ENCODE data around the gene MBTPS2. TPM values are rescaled to one million over a fixed set of nuclear protein-coding genes. Genes with fewer than 3 reads are reported as not detected.
"Not testable (repeated sequence)": the region's sequence is repeated elsewhere in the genome, so short reads cannot be mapped to it uniquely, and the experiment has no call there.

The MBTPS2 gene
- total RNA-seq, result 1 to 10 TPM; 8.1 to 8.5 TPM

DNA sequence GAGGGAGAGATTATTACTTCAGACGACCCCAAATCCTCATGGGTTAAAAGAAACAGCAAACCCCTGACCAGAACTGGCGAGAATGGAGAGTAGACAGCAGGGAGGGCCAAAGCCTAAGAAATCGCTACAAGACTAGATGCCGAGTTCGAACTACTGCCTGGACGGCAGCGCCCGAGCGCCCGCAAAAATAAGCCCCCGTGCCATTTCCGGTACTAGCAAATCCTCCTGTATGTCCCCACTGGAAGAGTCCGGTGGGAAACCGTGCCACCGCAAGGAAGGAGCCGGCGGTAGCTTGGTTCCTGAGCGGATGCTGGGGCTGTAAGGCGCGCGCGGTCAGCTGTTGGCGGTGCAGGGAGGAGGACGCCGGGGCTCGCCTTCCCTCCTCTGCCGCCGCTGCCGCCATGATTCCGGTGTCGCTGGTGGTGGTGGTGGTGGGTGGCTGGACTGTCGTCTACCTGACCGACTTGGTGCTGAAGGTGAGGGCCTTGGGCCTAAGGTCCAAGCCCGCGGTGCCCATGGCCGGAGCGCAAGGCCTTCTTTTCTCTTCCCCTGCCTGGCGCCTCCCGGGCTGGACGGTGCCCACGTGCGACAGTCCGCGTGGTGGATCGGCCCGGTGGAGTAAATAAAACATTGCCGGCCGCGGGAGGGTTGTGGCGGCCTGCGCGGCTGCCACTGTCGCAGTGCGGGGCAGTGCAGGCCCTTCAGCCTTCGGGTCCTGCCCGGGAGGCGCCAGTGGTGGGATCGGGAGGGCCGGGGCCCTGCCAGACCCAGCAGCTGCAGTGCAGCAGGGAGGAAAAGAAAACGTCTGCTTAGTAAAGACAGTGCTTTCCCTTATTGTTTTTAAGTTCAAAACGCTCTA lies at the start of gene MBTPS2:
Gene MBTPS2 (plus strand): TSS at position 284 of the 859 bp plus-strand sequence. CDS start 118 bp downstream, at position 402.
- Mint-ChIP-seq H3K4me3 (peak within 1 kb of the TSS; percentile 88), H3K27ac (peak within 1 kb of the TSS; percentile 89), H3K9me3 (ENCODE audit: insufficient read depth) (no peaks in the 10 kb centered on the region), H3K4me1 (ENCODE audit: low read depth) (peaks cover 8% of the 10 kb centered on the region), H3K36me3 (ENCODE audit: low read depth) (peaks cover 7% of the 10 kb centered on the region), H3K27me3 (ENCODE audit: low read depth) (no peaks in the 10 kb centered on the region)
- POLR2A ChIA-PET, result interaction anchor here (0.5 to 1.1 kb wide), 7 partner anchors 13 to 465 kb away, joined by 3 to 5 read pairs (median 4); partner anchors contain the start of gene CNKSR2
- peak; percentile 96 for ATAC-seq
- DNase-seq, result peak; percentile 87
- CTCF ChIA-PET, result interaction anchor here (0.9 to 2.4 kb wide), 6 partner anchors 134 to 1309 kb away, joined by 3 to 19 read pairs (median 4); no protein-coding TSS in a partner anchor

DNA sequence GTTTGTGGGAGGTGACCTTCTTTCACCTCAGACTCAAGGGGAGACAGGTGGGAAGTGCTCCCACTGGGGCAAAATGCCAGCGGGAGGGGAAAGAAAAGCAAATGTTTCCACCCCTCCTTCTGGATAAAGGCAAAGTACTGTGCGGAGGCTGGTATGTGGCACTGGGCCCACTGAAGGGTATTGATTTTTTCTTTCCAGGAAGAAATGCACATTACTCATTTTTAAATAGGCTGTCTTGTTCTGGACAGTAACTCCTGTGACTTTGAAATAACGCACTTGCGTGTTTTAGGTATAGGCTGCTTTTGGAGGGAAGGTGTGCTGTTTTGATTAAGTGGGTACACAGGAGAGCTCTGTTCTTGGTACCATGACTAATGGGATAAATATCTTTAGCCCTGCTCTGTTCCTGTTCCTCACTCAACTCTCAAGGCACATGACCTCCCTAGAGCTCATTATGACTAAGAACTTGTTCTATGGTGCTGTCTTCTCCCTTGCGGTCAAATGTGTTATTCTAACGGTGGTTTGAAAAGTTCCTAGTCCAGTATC lies 40.7 kb upstream of the MBTPS2 start:
- H3K4me3 Mint-ChIP-seq, result no peak overlapping the region

DNA sequence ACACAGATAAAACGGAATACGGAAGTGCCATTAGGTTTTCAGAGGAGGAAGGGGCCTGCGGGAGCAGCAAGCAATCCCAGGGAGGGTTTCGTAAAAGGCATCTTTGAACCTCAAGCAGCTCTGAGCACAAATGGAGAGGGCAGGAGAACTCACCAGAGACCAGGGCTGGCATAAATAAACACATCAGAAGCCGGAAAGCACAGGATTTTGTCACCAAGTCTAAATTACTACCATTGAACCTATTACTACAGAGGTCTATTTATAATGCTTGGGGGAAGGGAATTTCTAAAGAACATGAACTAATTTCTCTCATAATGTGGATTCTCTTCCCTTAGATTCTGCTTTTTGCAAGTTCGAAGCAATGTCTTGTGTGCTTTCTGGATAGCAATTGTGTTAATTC lies 39.6 kb upstream of the MBTPS2 start:
- Mint-ChIP-seq H3K4me3 (no peak overlapping the region), H3K27me3 (ENCODE audit: low read depth) (no peaks in the 10 kb centered on the region), H3K9me3 (ENCODE audit: insufficient read depth) (no peaks in the 10 kb centered on the region), H3K36me3 (ENCODE audit: low read depth) (no peaks in the 10 kb centered on the region), H3K27ac (no peak overlapping the region), H3K4me1 (ENCODE audit: low read depth) (no peaks in the 10 kb centered on the region)
- no peak for DNase-seq
- POLR2A ChIA-PET, result no interaction called here
- ATAC-seq, result no peak
- CTCF ChIA-PET, result no interaction called here

More for the DNA sequence above, 40.7 kb upstream of the MBTPS2 start:
- POLR2A ChIA-PET, result interaction anchor here (0.5 kb wide), 1 partner anchor 25 kb away, joined by 3 read pairs; no protein-coding TSS in a partner anchor
- H3K27ac Mint-ChIP-seq, result no peak overlapping the region
- no peaks in the 10 kb centered on the region for H3K36me3 Mint-ChIP-seq (ENCODE audit: low read depth)
- H3K4me1 Mint-ChIP-seq (ENCODE audit: low read depth), result no peaks in the 10 kb centered on the region
- no peaks in the 10 kb centered on the region for H3K9me3 Mint-ChIP-seq (ENCODE audit: insufficient read depth)
- no peak for DNase-seq
- ATAC-seq, result no peak
- CTCF ChIA-PET, result no interaction called here
- H3K27me3 Mint-ChIP-seq (ENCODE audit: low read depth), result no peaks in the 10 kb centered on the region

DNA sequence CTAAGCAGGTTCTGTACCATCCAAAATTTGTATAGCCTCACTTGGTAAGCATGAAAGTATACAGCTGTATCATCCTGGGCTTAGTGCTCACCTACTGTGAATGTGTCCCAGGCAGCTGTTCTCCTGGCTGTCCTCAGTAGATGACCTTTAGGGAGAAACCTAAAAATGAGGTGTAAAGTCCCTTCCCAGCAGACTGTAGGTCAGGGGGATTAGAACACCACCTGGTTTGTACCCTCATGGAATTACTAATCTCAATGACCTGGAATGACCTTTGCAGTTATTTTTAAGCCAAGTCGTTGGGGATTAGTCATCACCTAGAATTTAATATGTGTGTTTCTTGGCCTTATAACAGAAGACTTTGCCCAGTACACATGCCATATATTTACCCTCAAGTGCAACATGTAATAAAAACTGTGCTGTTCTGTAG lies 39.1 kb upstream of the MBTPS2 start:
- ATAC-seq (no peak), DNase-seq (no peak)
- H3K27ac Mint-ChIP-seq, result no peak overlapping the region
- CTCF ChIA-PET, result no interaction called here
- POLR2A ChIA-PET, result no interaction called here
- H3K36me3 Mint-ChIP-seq (ENCODE audit: low read depth), result no peaks in the 10 kb centered on the region
- no peaks in the 10 kb centered on the region for H3K27me3 Mint-ChIP-seq (ENCODE audit: low read depth)
- no peak overlapping the region for H3K4me3 Mint-ChIP-seq
- no peaks in the 10 kb centered on the region for H3K9me3 Mint-ChIP-seq (ENCODE audit: insufficient read depth)
- H3K4me1 Mint-ChIP-seq (ENCODE audit: low read depth), result no peaks in the 10 kb centered on the region

- POLR2A ChIA-PET, result no interaction called here
Measured at GRCh38 chrX:21802054-21802670, 37.3 kb upstream of the MBTPS2 start.

DNA sequence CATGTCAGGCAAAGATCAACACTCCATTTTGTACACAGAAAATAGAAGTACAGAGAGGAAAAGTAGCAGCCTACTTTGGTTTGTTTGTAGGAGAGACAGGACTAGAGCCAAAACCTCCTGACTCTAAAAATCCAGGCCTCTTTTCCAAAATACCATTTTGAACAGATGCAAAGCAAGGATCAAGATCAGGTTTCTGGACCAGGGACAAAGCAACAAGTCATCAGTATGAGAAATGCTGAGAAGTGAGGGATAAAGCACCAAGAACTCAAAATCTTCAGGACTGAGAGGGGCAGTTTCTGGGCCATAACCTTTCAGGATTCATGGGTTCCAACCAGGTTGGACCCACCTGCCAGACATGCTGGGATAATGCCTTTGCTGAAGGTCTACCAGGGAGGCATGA lies 36.6 kb upstream of the MBTPS2 start:
- Mint-ChIP-seq H3K27ac (no peak overlapping the region), H3K4me3 (no peak overlapping the region), H3K4me1 (ENCODE audit: low read depth) (no peaks in the 10 kb centered on the region), H3K36me3 (ENCODE audit: low read depth) (no peaks in the 10 kb centered on the region), H3K27me3 (ENCODE audit: low read depth) (no peaks in the 10 kb centered on the region), H3K9me3 (ENCODE audit: insufficient read depth) (no peaks in the 10 kb centered on the region)
- CTCF ChIA-PET, result no interaction called here
- POLR2A ChIA-PET, result no interaction called here
- ATAC-seq (no peak), DNase-seq (no peak)

More at GRCh38 chrX:21802054-21802670, 37.3 kb upstream of the MBTPS2 start:
- no peaks in the 10 kb centered on the region for H3K36me3 Mint-ChIP-seq (ENCODE audit: low read depth)
- H3K9me3 Mint-ChIP-seq (ENCODE audit: insufficient read depth), result no peaks in the 10 kb centered on the region
- ATAC-seq (no peak), DNase-seq (no peak)
- no peak overlapping the region for H3K27ac Mint-ChIP-seq
- no peaks in the 10 kb centered on the region for H3K4me1 Mint-ChIP-seq (ENCODE audit: low read depth)
- CTCF ChIA-PET, result no interaction called here
- no peaks in the 10 kb centered on the region for H3K27me3 Mint-ChIP-seq (ENCODE audit: low read depth)
- H3K4me3 Mint-ChIP-seq, result no peak overlapping the region

DNA sequence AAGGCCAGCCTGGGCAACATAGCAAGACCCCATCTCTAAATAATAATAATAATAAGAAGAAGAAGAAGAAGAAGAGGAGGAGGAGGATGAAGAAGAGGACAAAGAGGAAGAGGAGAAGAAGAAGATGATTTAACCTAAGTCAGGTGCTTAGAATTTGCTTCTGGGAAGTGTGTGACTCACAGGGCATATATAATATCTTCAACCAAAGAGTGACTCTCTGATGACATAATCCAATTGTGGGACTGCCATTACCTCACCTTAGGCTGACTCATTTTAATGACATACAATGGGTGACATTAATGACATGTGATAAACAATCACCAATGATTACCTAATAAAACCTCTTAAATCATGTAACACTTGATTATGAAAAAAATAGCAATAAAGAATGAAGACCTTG lies 32.7 kb upstream of the MBTPS2 start:
- no peaks in the 10 kb centered on the region for H3K27me3 Mint-ChIP-seq (ENCODE audit: low read depth)
- ATAC-seq (no peak), DNase-seq (no peak)
- no peaks in the 10 kb centered on the region for H3K9me3 Mint-ChIP-seq (ENCODE audit: insufficient read depth)
- H3K4me3 Mint-ChIP-seq, result no peak overlapping the region
- ChIA-PET POLR2A (no interaction called here), CTCF (no interaction called here)
- no peak overlapping the region for H3K27ac Mint-ChIP-seq
- H3K4me1 Mint-ChIP-seq (ENCODE audit: low read depth), result no peaks in the 10 kb centered on the region
- no peaks in the 10 kb centered on the region for H3K36me3 Mint-ChIP-seq (ENCODE audit: low read depth)

- no peaks in the 10 kb centered on the region for H3K36me3 Mint-ChIP-seq (ENCODE audit: low read depth)
- H3K9me3 Mint-ChIP-seq (ENCODE audit: insufficient read depth), result no peaks in the 10 kb centered on the region
- POLR2A ChIA-PET, result no interaction called here
- CTCF ChIA-PET, result no interaction called here
- H3K27ac Mint-ChIP-seq, result no peak overlapping the region
- H3K4me1 Mint-ChIP-seq (ENCODE audit: low read depth), result no peaks in the 10 kb centered on the region
- DNase-seq (no peak), ATAC-seq (no peak)
- H3K4me3 Mint-ChIP-seq, result no peak overlapping the region
- H3K27me3 Mint-ChIP-seq (ENCODE audit: low read depth), result no peaks in the 10 kb centered on the region
Measured at GRCh38 chrX:21811832-21812231, 27.6 kb upstream of the MBTPS2 start.

GRCh38 chrX:21812628-21813027 lies 26.8 kb upstream of the MBTPS2 start:
- POLR2A ChIA-PET, result no interaction called here
- Mint-ChIP-seq H3K4me1 (ENCODE audit: low read depth) (no peaks in the 10 kb centered on the region), H3K4me3 (no peak overlapping the region), H3K36me3 (ENCODE audit: low read depth) (no peaks in the 10 kb centered on the region), H3K9me3 (ENCODE audit: insufficient read depth) (no peaks in the 10 kb centered on the region), H3K27ac (no peak overlapping the region), H3K27me3 (ENCODE audit: low read depth) (no peaks in the 10 kb centered on the region)
- DNase-seq (no peak), ATAC-seq (no peak)
- CTCF ChIA-PET, result no interaction called here

DNA sequence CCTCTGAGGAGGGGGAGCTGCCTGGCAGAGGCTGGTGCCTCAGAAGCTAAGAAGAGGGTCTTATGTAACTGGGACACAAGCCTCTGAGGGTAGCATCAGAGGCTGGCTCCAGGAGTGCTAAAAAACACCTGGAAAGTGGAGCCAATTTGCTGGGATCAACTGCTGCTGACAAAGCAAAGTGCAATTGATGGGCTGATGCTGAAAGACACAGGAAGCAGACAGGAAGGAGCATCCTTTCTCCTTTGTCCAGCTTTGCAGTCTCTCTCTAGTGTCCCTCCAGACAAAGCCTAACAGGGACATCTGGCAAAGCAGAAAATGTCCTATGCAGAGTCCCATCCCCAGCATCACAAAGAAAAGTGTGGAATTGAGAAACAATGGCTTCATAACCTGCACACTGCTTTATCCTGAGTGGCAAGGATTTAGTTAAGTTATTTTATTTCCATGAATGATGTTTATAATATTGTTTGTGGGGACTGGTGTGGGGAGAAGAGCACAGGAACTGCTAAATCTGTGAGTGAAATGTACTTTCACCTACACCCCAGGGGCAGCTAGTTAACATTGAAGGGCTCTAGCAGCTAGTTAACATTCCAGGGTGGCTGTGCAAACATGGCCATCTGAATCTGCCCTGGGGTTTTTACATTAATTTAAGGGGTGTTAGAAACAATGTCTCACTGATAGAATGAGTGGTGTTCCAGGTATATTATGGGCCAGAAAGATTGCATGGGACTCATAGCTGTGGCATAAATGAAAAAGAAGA lies 25.6 kb upstream of the MBTPS2 start:
- CTCF ChIA-PET, result no interaction called here
- H3K27me3 Mint-ChIP-seq (ENCODE audit: low read depth), result no peaks in the 10 kb centered on the region
- H3K4me1 Mint-ChIP-seq (ENCODE audit: low read depth), result no peaks in the 10 kb centered on the region
- POLR2A ChIA-PET, result no interaction called here
- no peak overlapping the region for H3K4me3 Mint-ChIP-seq
- no peak overlapping the region for H3K27ac Mint-ChIP-seq
- no peak for DNase-seq
- no peaks in the 10 kb centered on the region for H3K9me3 Mint-ChIP-seq (ENCODE audit: insufficient read depth)
- H3K36me3 Mint-ChIP-seq (ENCODE audit: low read depth), result no peaks in the 10 kb centered on the region
- no peak for ATAC-seq

- Mint-ChIP-seq H3K4me3 (no peak overlapping the region), H3K4me1 (ENCODE audit: low read depth) (no peaks in the 10 kb centered on the region), H3K27me3 (ENCODE audit: low read depth) (no peaks in the 10 kb centered on the region), H3K9me3 (ENCODE audit: insufficient read depth) (no peaks in the 10 kb centered on the region), H3K27ac (no peak overlapping the region), H3K36me3 (ENCODE audit: low read depth) (no peaks in the 10 kb centered on the region)
- ChIA-PET CTCF (no interaction called here), POLR2A (no interaction called here)
- ATAC-seq, result no peak
- DNase-seq, result no peak
Measured at GRCh38 chrX:21816136-21816535, 23.3 kb upstream of the MBTPS2 start.

DNA sequence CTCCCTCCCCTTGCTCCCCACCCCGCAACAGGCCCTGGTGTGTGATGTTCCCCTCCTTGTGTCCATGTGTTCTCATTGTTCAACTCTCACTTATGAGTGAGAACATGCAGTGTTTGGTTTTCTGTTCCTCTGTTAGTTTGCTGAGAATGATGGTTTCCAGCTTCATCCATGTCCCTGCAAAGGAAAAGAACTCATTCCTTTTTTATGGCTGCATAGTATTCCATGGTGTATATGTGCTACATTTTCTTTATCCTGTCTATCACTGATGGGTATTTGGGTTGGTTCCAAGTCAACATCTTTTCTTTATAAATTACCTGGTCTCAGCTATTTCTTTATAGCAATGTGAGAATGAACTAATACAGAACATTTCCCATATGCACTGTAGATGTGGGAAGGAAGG lies 19.2 kb upstream of the MBTPS2 start:
- H3K4me1 Mint-ChIP-seq (ENCODE audit: low read depth); H3K9me3 Mint-ChIP-seq (ENCODE audit: insufficient read depth); POLR2A ChIA-PET; ATAC-seq; H3K27ac Mint-ChIP-seq; DNase-seq; H3K4me3 Mint-ChIP-seq; CTCF ChIA-PET; H3K27me3 Mint-ChIP-seq (ENCODE audit: low read depth); H3K36me3 Mint-ChIP-seq (ENCODE audit: low read depth): not testable (repeated sequence)
